ENCODE measurements around the gene DHODH.
"Not testable (repeated sequence)": the region's sequence is repeated elsewhere in the genome, so short reads cannot be mapped to it uniquely, and the experiment has no call there.

DHODH gene

DNA sequence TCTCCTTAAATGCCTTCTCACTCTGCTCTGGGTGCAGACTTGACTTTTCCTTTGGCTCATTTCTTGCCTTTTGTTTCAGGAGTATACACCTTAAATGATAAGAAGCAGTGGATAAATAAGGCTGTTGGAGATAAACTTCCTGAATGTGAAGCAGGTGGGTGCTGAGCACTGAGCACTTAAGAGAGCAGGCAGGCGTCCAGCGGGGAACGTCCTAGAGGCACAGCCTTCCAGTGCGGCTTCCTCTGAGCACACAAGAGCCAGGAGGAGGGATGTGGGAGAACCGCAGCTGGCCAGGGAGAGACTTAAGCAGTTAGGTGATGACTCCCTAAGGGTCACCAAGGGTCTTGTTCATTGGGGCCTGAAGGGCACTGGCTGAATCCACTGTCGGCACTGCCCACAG lies 48.8 kb downstream of the DHODH start:
- DNase-seq = not testable (repeated sequence)

DNA sequence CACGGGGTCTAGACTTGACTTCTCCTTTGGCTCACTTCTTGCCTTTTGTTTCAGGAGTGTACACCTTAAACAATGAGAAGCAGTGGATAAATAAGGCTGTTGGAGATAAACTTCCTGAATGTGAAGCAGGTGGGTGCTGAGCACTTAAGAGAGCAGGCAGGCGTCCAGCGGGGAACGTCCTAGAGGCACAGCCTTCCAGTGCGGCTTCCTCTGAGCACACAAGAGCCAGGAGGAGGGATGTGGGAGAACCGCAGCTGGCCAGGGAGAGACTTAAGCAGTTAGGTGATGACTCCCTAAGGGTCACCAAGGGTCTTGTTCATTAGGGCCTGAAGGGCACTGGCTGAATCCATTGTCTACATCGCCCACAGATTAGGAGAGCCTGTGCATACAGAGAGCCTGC lies 50.5 kb downstream of the DHODH start:
- DNase-seq = not testable (repeated sequence)

DNA sequence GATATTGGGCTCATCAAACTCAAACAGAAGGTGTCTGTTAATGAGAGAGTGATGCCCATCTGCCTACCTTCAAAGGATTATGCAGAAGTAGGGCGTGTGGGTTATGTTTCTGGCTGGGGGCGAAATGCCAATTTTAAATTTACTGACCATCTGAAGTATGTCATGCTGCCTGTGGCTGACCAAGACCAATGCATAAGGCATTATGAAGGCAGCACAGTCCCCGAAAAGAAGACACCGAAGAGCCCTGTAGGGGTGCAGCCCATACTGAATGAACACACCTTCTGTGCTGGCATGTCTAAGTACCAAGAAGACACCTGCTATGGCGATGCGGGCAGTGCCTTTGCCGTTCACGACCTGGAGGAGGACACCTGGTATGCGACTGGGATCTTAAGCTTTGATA lies 51.9 kb downstream of the DHODH start:
- DNase-seq = no peak

DNA sequence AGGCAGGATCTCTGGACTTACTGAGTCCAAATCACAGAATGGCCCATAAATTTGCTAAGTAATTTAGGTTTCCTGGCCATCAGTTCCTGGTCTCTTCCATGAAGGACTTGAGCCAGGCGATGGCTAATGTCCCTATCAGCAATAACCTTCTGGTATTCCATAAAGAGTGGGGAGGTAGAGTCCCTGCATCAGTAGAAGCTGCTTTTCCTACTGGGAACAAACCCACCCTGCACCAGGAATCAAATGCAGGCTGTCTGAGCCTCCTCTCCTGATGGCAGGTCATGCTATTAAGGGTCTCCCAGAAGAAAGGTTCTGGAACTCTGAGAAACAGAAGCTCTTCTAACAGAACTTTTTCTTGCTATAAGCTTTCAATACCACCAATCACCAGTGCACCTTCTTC lies 53.0 kb downstream of the DHODH start:
- DNase-seq = no peak

GRCh38 chr16:72064361-72064894 lies 55.9 kb downstream of the DHODH start:
- DNase-seq = no peak

DNA sequence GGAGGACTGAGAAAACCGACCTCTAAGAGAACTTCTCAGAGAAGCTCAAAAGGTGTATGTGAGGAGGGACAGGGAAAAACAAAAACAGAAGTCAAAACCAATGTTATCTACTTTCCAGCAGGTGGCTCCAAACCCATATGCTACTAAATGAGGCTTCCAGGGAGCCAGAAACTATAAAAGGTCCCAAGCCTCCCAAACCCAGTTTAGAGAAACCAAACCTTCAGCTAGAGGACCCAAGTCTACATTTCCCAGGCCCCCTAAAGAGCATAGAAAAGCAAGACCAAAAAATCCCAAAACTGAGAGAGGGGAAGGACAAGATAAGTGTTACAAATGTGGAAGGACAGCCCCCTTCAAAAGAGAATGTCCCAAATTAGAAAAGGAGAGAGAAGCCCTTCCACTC lies 58.2 kb downstream of the DHODH start:
- DNase-seq = no peak

DNA sequence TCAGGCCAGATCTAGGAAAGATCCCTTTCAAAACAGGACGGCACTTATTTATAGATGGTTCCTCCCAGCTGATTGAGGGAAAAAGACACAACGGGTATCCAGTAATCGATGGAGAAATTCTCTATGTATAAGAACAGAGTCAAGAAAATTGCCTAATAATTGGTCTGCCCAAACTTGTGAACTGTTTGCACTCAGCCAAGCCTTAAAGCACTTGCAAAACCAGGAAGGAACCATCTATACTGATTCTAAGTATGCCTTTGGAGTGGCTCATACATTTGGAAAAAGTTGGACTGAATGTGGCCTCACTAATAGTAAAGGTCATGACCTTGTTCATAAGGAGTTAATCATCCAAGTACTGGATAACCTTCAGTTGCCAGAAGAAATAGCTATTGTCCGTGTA lies 60.4 kb downstream of the DHODH start:
- DNase-seq = no peak

- no peak for DNase-seq
These were observed 64.2 kb downstream of the DHODH start for GRCh38 chr16:72072514-72073342.

DNA sequence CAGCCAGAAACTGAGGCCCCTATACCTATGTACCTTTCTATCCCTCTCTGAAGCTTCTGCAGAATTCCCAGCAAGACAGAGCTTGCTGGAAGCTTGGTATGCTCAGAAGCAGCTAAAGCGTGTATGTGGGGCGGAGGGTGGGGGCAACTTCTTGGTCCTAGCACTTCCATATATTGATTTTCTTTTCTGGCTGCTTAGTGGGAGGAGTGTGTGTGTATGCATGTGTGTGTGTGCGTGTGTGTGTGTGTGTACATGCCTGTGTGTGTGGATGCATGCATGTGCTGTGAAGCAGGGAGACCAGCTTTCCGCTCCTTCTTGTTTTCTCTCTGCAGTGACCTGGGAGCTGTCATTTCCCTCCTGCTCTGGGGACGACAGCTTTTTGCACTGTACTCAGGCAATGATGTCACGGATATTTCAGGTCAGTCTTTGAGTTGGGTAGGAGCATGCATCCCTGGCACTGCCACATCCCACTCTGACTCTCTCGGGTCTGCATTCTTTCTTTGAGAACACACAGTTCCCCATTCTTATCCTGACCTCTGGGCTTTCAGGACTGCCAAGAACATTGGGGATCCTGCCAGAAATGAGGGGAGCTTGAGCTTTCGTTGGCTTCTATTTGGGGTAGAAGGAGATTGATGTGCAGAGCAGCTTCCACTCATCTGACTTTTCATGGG lies 65.2 kb downstream of the DHODH start:
- no peak for DNase-seq

DNA sequence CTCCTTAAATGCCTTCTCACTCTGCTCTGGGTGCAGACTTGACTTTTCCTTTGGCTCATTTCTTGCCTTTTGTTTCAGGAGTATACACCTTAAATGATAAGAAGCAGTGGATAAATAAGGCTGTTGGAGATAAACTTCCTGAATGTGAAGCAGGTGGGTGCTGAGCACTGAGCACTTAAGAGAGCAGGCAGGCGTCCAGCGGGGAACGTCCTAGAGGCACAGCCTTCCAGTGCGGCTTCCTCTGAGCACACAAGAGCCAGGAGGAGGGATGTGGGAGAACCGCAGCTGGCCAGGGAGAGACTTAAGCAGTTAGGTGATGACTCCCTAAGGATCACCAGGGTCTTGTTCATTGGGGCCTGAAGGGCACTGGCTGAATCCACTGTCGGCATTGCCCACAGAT lies 66.5 kb downstream of the DHODH start:
- DNase-seq = not testable (repeated sequence)
